Measurements from ENCODE around the gene MGAT4A.

MGAT4A gene

DNA sequence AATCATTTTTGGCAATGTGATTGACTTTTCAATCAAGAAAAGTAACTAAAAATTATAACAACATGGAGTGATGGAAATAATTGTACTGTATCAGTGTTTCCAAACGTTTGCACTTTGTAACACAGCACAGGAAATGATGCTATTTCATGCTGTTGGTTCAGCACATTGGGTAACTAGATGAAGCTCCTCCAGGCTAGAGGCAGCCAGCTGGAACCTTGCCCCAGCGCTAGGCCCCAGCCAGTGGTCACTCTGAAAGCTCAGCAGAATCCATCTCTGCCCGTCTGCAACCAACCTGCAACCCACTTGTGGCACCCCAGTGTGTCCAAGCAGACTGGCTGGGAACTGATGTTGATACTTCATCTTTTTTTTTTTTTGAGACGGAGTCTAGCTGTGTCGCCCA is 107.3 kb downstream of the MGAT4A start:
- TF ChIP-seq, protein P1, sequence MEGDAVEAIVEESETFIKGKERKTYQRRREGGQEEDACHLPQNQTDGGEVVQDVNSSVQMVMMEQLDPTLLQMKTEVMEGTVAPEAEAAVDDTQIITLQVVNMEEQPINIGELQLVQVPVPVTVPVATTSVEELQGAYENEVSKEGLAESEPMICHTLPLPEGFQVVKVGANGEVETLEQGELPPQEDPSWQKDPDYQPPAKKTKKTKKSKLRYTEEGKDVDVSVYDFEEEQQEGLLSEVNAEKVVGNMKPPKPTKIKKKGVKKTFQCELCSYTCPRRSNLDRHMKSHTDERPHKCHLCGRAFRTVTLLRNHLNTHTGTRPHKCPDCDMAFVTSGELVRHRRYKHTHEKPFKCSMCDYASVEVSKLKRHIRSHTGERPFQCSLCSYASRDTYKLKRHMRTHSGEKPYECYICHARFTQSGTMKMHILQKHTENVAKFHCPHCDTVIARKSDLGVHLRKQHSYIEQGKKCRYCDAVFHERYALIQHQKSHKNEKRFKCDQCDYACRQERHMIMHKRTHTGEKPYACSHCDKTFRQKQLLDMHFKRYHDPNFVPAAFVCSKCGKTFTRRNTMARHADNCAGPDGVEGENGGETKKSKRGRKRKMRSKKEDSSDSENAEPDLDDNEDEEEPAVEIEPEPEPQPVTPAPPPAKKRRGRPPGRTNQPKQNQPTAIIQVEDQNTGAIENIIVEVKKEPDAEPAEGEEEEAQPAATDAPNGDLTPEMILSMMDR (conservative IDR thresholded peaks at IDR 0.05; ENCODE audit: low read length): no peak
- DNase-seq (ENCODE audit: low read depth): no peak
- no peak overlapping the region for H3K4me3 ChIP-seq (ENCODE audit: low read length)

DNA sequence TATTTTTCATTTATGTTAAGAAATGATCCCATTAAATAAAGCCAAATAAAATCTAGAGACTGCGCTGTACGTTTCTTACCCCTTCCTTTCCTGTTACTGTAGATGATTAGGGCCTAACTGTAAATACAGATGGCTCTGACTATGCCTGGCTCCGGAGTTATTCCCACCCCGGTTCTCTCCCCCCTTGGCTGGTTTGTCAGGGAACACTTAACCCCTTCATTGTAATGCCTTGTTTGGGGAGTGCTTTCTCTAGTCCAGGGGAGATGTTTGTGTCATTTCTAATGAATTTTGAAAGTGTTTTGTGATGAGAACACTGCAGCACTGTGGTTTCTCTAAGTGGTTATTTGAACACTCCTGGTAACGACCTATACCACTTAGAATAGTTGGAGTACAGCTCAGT is 113.8 kb downstream of the MGAT4A start:
- no peak overlapping the region for H3K4me3 ChIP-seq (ENCODE audit: low read length)
- DNase-seq (ENCODE audit: low read depth): no peak
- TF ChIP-seq, protein P1 (conservative IDR thresholded peaks at IDR 0.05; ENCODE audit: low read length): no peak

DNA sequence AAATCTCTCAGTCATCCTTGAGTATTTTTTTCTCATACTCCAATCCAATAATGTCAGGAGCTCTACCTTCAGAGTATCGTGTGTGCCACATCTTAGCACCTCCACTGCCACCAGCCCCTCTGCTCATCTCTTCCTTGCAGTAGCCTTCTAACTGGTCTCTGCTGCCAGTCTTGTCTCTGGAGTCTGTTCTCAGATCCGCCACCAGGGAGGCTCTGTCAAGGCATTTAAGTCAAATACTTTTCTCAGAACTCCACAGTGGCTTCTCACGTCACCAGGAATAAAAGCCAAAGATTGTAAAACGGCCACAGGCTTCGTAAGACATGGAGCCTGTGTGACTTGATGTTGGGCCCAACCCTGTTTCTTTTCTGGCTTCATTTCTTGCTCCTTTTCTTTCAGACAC is 115.5 kb downstream of the MGAT4A start:
- DNase-seq (ENCODE audit: low read depth): peak; percentile 1
- TF ChIP-seq, protein P1 (conservative IDR thresholded peaks at IDR 0.05; ENCODE audit: low read length): no peak
- H3K4me3 ChIP-seq (ENCODE audit: low read length): no peak overlapping the region

DNA sequence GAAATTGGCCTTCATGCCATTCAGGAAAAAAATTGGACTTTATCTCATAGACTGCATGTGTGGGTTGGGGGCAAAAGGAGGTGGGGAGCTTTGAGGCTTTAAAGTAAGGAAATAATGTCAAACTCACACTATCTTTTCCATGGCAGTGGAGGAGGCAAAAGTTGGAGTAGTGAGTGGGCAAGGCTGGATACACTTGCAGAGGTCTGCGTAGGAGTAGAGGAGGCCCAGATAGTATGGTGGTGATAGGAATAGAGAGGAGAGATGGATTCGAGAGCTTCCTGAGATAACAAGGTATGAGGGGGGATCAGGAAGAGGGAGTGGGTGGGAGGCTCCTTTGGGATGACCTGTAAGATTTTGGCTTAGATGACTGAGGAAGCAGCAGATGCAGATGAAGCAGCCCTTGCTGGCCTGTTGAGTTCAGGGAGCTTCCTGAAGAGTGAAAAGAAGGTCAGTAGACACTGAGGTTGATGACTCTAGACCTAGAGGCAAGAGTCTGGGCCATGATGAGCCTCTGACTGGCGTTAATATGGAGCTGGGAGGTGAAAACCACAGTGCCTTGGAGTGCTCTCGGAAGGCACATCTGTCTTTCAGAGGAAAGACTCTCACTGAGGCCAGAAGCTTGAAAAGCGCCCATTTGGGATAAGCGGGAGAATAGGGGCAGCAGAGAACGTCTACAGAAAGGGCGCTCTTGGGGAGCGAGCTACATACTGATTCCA is 116.8 kb downstream of the MGAT4A start:
- TF ChIP-seq, protein P1 (conservative IDR thresholded peaks at IDR 0.05; ENCODE audit: low read length): no peak
- no peak for DNase-seq (ENCODE audit: low read depth)
- H3K4me3 ChIP-seq (ENCODE audit: low read length): no peak overlapping the region

DNA sequence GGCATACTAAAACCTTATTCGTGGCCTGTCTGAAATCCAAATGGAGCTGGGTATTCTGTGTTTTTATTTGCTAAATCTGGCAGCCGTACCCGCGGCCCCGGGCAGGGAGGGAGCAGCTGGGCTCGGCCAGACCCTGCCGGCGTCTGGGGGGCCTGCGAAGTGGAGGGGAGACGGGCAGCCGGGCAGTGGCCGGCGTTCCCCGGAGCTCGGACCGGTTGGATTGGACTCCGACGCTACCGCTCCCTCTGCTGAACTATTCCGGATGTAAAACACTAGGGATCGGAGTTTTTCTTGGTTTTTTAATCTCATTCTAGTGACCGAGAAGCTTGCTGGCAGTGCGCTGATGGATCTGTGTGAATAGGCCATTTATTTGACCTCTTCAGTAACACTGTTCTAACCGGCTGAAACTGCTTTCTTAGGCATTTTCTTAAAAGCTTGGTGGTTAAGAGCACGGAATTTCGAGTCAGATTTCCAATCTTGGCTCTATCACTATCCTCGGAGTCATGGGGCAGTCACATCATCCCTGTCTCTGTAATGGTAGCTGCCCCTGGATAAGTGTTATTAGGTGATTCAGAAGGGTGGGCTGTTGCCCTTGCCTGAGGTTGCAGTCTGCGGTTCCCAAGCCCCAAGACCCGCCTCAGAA is 121.8 kb downstream of the MGAT4A start:
- peak overlapping the region; percentile 89 for H3K4me3 ChIP-seq (ENCODE audit: low read length)
- DNase-seq (ENCODE audit: low read depth): peak; percentile 56
- TF ChIP-seq, protein P1 (conservative IDR thresholded peaks at IDR 0.05; ENCODE audit: low read length): no peak

DNA sequence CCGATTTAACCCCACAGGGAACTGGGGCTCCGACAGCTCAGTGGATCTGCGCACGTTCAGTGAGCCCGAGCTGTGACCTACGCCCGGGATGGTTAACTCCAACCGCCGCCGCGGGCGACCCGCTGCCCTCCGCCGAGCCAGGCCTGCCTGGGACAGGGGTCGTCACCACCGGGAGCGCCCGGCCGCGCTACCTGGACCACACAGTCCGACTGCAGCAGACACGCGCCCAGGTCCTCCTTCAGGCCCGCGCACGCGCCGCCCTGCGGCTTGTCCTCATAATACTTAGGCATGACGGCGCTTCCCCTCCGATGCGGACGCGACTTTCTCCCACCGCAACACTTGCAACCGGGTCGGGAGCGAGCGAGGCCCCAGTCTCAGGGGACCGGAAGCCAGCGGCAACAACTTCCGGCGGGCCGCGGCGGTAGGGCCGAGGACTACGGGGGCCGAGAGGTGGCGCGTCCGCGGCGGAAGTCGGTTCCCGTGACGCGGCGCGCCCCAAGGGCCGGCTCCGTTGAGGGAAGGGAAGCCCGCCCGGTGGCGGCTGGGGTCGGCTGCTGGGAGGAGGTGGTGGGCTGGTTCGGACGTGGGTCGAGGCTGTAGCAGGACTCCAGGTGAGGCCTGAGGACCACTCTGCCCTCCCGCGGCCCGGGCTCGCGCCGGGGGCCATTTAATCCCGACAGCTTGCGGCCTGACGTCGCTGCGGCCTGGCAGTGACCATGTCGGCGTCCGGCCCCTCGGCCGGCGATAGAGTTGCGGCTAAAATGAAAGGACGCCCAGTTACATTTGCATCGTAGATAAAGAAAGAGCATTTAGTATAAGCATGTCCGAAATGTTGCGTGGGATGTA is 122.6 kb downstream of the MGAT4A start, which contains the start of the genes COA5 and UNC50:
Gene COA5, minus strand, starts transcription at position 397 of the 846 bp plus-strand sequence. Its CDS starts 107 bp downstream, at position 290.
Gene UNC50, plus strand, starts transcription at position 474 of the 846 bp plus-strand sequence. CDS start 1,171 bp downstream, outside the sequence.
- TF ChIP-seq, protein P1 (conservative IDR thresholded peaks at IDR 0.05; ENCODE audit: low read length): no peak
- DNase-seq (ENCODE audit: low read depth): peak; percentile 93
- H3K4me3 ChIP-seq (ENCODE audit: low read length): peak within 1 kb of the TSS; percentile 89

All from AG10803 (cell line).